Hippocampal formation (tissue), 2 donors: ENCODE data around the gene KIAA1217.

Experiments used
- DNase-seq, 2 donors: peaks; one replicate each; lab custom pipeline; 2025; lab: John Stamatoyannopoulos, UW

The KIAA1217 gene

GRCh38 chr10:24209946-24210491 is 1.1 kb downstream of the KIAA1217 start:
- no peak for DNase-seq

- DNase-seq = no peak
These were observed 1.6 kb downstream of the KIAA1217 start for GRCh38 chr10:24210501-24210900.

GRCh38 chr10:24213266-24213665 is 4.3 kb downstream of the KIAA1217 start:
- DNase-seq = no peak

GRCh38 chr10:24213881-24214280 is 4.9 kb downstream of the KIAA1217 start:
- no peak for DNase-seq

- DNase-seq = no peak
These were observed 5.8 kb downstream of the KIAA1217 start for GRCh38 chr10:24214762-24215161.

- no peak for DNase-seq
These were observed 6.3 kb downstream of the KIAA1217 start for GRCh38 chr10:24215196-24215595.

- no peak for DNase-seq
These were observed 6.7 kb downstream of the KIAA1217 start for GRCh38 chr10:24215603-24216002.

GRCh38 chr10:24219963-24220362 is 11.0 kb downstream of the KIAA1217 start:
- no peak for DNase-seq

GRCh38 chr10:24223341-24223740 is 14.4 kb downstream of the KIAA1217 start:
- DNase-seq = no peak

- DNase-seq = no peak
These were observed 15.0 kb downstream of the KIAA1217 start for GRCh38 chr10:24223953-24224352.

GRCh38 chr10:24228642-24229041 is 19.7 kb downstream of the KIAA1217 start:
- DNase-seq = no peak

GRCh38 chr10:24229909-24230308 is 21.0 kb downstream of the KIAA1217 start:
- DNase-seq = no peak

- no peak for DNase-seq
These were observed 22.3 kb downstream of the KIAA1217 start for GRCh38 chr10:24231200-24231599.

GRCh38 chr10:24234784-24235183 is 25.8 kb downstream of the KIAA1217 start:
- no peak for DNase-seq

- no peak for DNase-seq
These were observed 26.5 kb downstream of the KIAA1217 start for GRCh38 chr10:24235471-24235870.

- no peak for DNase-seq
These were observed 29.0 kb downstream of the KIAA1217 start for GRCh38 chr10:24237801-24238395.

GRCh38 chr10:24238519-24239247 is 29.7 kb downstream of the KIAA1217 start:
- no peak for DNase-seq

GRCh38 chr10:24239289-24240040 is 30.5 kb downstream of the KIAA1217 start:
- no peak for DNase-seq

- DNase-seq = no peak
These were observed 31.3 kb downstream of the KIAA1217 start for GRCh38 chr10:24240041-24240751.

- DNase-seq = no peak
These were observed 32.6 kb downstream of the KIAA1217 start for GRCh38 chr10:24241536-24242040.

- DNase-seq = no peak
These were observed 33.6 kb downstream of the KIAA1217 start for GRCh38 chr10:24242562-24242961.

- DNase-seq = no peak
These were observed 37.4 kb downstream of the KIAA1217 start for GRCh38 chr10:24246365-24246764.
